GM23338 (cell line): ENCODE measurements around the gene HVCN1. TPM values are rescaled to one million over a fixed set of nuclear protein-coding genes. Genes with fewer than 3 reads are reported as not detected.

Experiments
- ATAC-seq: fragments of 200-7000 bp; cut with Tn5 transposase; 3 replicates; pipeline ENCODE4 v1.9.1; 2020
- DNase-seq: peaks from one replicate; pipeline ENCODE4 v3.0.0-alpha.2; 2015; ENCODE audit warnings: low spot score
- H2AFZ ChIP-seq: fragments of 200-600 bp; sonication (generic); 2 replicates; pipeline ENCODE4 v1.8.0; 2016; ENCODE audit warnings: antibody characterized with exemption, mild to moderate bottlenecking, moderate library complexity
- H3F3A ChIP-seq: fragments of 200-600 bp; sonication (generic); replicated peaks from 2 replicates; pipeline ENCODE4 v1.8.0; 2017; ENCODE audit warnings: antibody characterized with exemption, mixed run types, low read depth
- H3K27ac ChIP-seq: fragments of 200-600 bp; sonication (generic); 2 replicates; pipeline ENCODE4 v1.6.1; 2016; ENCODE audit warnings: low read depth
- H3K27me3 ChIP-seq: fragments of 200-600 bp; sonication (generic); 2 replicates; pipeline ENCODE4 v1.8.0; 2016; ENCODE audit warnings: mild to moderate bottlenecking, mixed run types, moderate library complexity; ENCODE audit not compliant: insufficient read depth
- H3K36me3 ChIP-seq: fragments of 200-600 bp; sonication (generic); 2 replicates; pipeline ENCODE4 v1.8.0; 2016; ENCODE audit warnings: mild to moderate bottlenecking; ENCODE audit not compliant: insufficient read depth
- H3K4me1 ChIP-seq: fragments of 200-600 bp; sonication (generic); 2 replicates; pipeline ENCODE4 v1.8.0; 2016; ENCODE audit warnings: mild to moderate bottlenecking, moderate library complexity; ENCODE audit not compliant: insufficient read depth
- H3K4me2 ChIP-seq: fragments of 200-600 bp; sonication (generic); 2 replicates; pipeline ENCODE4 v1.7.1; 2017; ENCODE audit warnings: mixed run types
- H3K4me3 ChIP-seq: fragments of 200-600 bp; sonication (generic); 2 replicates; pipeline ENCODE4 v1.6.1; 2016; ENCODE audit warnings: mixed run types
- H3K79me2 ChIP-seq: fragments of 200-600 bp; sonication (generic); replicated peaks from 2 replicates; pipeline ENCODE4 v1.8.0; 2017; ENCODE audit warnings: mild to moderate bottlenecking; ENCODE audit not compliant: insufficient read depth
- H3K9me2 ChIP-seq: fragments of 200-600 bp; sonication (generic); 2 replicates; pipeline ENCODE4 v1.8.0; 2017; ENCODE audit not compliant: insufficient read depth
- H4K20me1 ChIP-seq: fragments of 200-600 bp; sonication (generic); replicated peaks from 2 replicates; pipeline ENCODE4 v1.8.0; 2017; ENCODE audit warnings: mild to moderate bottlenecking; ENCODE audit not compliant: insufficient read depth
- H3K27ac Mint-ChIP-seq: 2 replicates; pipeline ENCODE4 v1.8.0; 2020; ENCODE audit warnings: inconsistent platforms, mild to moderate bottlenecking, moderate library complexity, mixed read lengths
- H3K27me3 Mint-ChIP-seq: 3 replicates; pipeline ENCODE4 v1.8.0; 2022; ENCODE audit warnings: low read depth, mild to moderate bottlenecking, moderate library complexity, mixed read lengths, inconsistent platforms; ENCODE audit not compliant: insufficient read depth, poor library complexity
- H3K36me3 Mint-ChIP-seq: 3 replicates; pipeline ENCODE4 v1.8.0; 2021; ENCODE audit warnings: low read depth, mild to moderate bottlenecking, inconsistent platforms, moderate library complexity, mixed read lengths
- H3K4me1 Mint-ChIP-seq: 3 replicates; pipeline ENCODE4 v1.8.0; 2020; ENCODE audit warnings: mild to moderate bottlenecking, inconsistent platforms, mixed read lengths
- H3K4me3 Mint-ChIP-seq: 3 replicates; pipeline ENCODE4 v1.8.0; 2021; ENCODE audit warnings: moderate library complexity, mild to moderate bottlenecking, inconsistent platforms, mixed read lengths
- H3K9me3 Mint-ChIP-seq: 3 replicates; pipeline ENCODE4 v1.8.0; 2020; ENCODE audit warnings: moderate library complexity, mild to moderate bottlenecking, inconsistent platforms, mixed read lengths
- CREB1 ChIP-seq: fragments of 250-450 bp; sonication (Bioruptor Pico); IDR thresholded peaks from 2 replicates; pipeline ENCODE4 v1.5.0; 2020; ENCODE audit warnings: low read depth, mild to moderate bottlenecking, moderate library complexity
- CTCF ChIP-seq, 2 experiments: fragments of 200-600 bp in 1 of 2; sonication (generic) in 1 of 2; conservative IDR thresholded peaks; 2 replicates each; pipeline versions ENCODE4 v1.5.1 to v1.6.1; 2016 to 2017; ENCODE audit warnings: antibody characterized with exemption in 2 of 2, low read depth in 2 of 2, mild to moderate bottlenecking in 2 of 2, moderate library complexity in 1 of 2
- ETS1 ChIP-seq: IDR thresholded peaks from 2 replicates; pipeline ENCODE4 v1.6.1; 2016; ENCODE audit warnings: antibody characterized with exemption
- EZH2 ChIP-seq: fragments of 200-600 bp; sonication (generic); IDR thresholded peaks from one replicate; pipeline ENCODE4 v1.8.0; 2017; ENCODE audit warnings: antibody characterized with exemption, mild to moderate bottlenecking, low read depth; ENCODE audit not compliant: unreplicated experiment
- EZH2phosphoT487 ChIP-seq: fragments of 200-600 bp; sonication (generic); IDR thresholded peaks from one replicate; pipeline ENCODE4 v1.8.1; 2018; ENCODE audit warnings: antibody characterized with exemption; ENCODE audit not compliant: unreplicated experiment
- JUNB ChIP-seq: IDR thresholded peaks from one replicate; pipeline ENCODE4 v1.6.1; 2016; ENCODE audit warnings: antibody characterized with exemption; ENCODE audit not compliant: unreplicated experiment
- NANOG ChIP-seq: IDR thresholded peaks from 2 replicates; pipeline ENCODE4 v1.6.1; 2016; ENCODE audit warnings: antibody characterized with exemption, borderline replicate concordance
- POLR2AphosphoS5 ChIP-seq: IDR thresholded peaks from 2 replicates; pipeline ENCODE4 v1.6.1; 2016; ENCODE audit warnings: antibody characterized with exemption, low read depth
- REST ChIP-seq: IDR thresholded peaks from one replicate; pipeline ENCODE4 v1.6.1; 2018; ENCODE audit warnings: antibody characterized with exemption; ENCODE audit not compliant: unreplicated experiment
- STAT1 ChIP-seq: IDR thresholded peaks from one replicate; pipeline ENCODE4 v1.6.1; 2016; ENCODE audit warnings: antibody characterized with exemption; ENCODE audit not compliant: unreplicated experiment
- ZNF114 ChIP-seq: fragments of 250-450 bp; sonication (Bioruptor Pico); IDR thresholded peaks from 2 replicates; pipeline ENCODE4 v1.5.0; 2020; ENCODE audit warnings: mild to moderate bottlenecking, moderate library complexity
- ZNF331 ChIP-seq: fragments of 250-450 bp; sonication (Bioruptor Pico); IDR thresholded peaks from 2 replicates; pipeline ENCODE4 v1.5.0; 2020; ENCODE audit warnings: low read depth, mild to moderate bottlenecking, moderate library complexity
- polyA plus RNA-seq: library from polyadenylated mRNA; unstranded; fragments of >200 nt; fragmentation: Nextera tagmentation; extraction: Ambion mirVana; gene quantifications from 2 replicates; pipeline ENCODE4 v1.2.1, GENCODE V29; 2016
- total RNA-seq: library from RNA; depleted of rRNA; stranded (reverse); fragments of >200 nt; shearing (Covaris generic); gene quantifications from 2 replicates; pipeline ENCODE4 v1.2.3, GENCODE V29; 2014
- TF ChIP-seq, protein P1 (sequence below): fragments of 250-450 bp; sonication (Bioruptor Pico); IDR thresholded peaks from 2 replicates; pipeline ENCODE4 v1.5.0; 2020; ENCODE audit warnings: mild to moderate bottlenecking, moderate library complexity

The HVCN1 gene
- total and polyA plus RNA-seq, 2 experiments from 2014 or later, result 10.4 to 10.7 TPM

DNA sequence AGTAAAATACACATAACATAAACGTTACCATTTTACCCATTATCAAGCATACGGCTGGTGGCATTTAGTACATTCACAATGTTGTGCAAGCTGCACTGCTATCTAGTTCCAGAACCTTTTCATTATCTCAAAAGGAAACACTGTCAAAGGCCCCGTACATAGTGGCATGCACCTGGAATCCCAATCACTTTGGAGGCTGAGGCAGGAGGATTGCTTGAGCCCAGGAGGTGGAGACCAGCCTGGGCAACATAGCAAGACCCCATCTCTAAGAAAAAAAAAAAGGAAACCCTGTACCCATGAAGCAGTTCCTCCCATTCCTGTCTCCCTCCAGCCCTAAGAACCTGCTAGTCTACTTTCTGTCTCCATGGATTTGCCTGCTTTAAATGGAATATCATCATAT lies 7.4 kb upstream of the HVCN1 start:
- no peak overlapping the region for H2AFZ ChIP-seq
- H3K27me3 ChIP-seq, result no peaks in the 10 kb centered on the region
- no peak for TF ChIP-seq EZH2phosphoT487
- TF ChIP-seq, protein P1, sequence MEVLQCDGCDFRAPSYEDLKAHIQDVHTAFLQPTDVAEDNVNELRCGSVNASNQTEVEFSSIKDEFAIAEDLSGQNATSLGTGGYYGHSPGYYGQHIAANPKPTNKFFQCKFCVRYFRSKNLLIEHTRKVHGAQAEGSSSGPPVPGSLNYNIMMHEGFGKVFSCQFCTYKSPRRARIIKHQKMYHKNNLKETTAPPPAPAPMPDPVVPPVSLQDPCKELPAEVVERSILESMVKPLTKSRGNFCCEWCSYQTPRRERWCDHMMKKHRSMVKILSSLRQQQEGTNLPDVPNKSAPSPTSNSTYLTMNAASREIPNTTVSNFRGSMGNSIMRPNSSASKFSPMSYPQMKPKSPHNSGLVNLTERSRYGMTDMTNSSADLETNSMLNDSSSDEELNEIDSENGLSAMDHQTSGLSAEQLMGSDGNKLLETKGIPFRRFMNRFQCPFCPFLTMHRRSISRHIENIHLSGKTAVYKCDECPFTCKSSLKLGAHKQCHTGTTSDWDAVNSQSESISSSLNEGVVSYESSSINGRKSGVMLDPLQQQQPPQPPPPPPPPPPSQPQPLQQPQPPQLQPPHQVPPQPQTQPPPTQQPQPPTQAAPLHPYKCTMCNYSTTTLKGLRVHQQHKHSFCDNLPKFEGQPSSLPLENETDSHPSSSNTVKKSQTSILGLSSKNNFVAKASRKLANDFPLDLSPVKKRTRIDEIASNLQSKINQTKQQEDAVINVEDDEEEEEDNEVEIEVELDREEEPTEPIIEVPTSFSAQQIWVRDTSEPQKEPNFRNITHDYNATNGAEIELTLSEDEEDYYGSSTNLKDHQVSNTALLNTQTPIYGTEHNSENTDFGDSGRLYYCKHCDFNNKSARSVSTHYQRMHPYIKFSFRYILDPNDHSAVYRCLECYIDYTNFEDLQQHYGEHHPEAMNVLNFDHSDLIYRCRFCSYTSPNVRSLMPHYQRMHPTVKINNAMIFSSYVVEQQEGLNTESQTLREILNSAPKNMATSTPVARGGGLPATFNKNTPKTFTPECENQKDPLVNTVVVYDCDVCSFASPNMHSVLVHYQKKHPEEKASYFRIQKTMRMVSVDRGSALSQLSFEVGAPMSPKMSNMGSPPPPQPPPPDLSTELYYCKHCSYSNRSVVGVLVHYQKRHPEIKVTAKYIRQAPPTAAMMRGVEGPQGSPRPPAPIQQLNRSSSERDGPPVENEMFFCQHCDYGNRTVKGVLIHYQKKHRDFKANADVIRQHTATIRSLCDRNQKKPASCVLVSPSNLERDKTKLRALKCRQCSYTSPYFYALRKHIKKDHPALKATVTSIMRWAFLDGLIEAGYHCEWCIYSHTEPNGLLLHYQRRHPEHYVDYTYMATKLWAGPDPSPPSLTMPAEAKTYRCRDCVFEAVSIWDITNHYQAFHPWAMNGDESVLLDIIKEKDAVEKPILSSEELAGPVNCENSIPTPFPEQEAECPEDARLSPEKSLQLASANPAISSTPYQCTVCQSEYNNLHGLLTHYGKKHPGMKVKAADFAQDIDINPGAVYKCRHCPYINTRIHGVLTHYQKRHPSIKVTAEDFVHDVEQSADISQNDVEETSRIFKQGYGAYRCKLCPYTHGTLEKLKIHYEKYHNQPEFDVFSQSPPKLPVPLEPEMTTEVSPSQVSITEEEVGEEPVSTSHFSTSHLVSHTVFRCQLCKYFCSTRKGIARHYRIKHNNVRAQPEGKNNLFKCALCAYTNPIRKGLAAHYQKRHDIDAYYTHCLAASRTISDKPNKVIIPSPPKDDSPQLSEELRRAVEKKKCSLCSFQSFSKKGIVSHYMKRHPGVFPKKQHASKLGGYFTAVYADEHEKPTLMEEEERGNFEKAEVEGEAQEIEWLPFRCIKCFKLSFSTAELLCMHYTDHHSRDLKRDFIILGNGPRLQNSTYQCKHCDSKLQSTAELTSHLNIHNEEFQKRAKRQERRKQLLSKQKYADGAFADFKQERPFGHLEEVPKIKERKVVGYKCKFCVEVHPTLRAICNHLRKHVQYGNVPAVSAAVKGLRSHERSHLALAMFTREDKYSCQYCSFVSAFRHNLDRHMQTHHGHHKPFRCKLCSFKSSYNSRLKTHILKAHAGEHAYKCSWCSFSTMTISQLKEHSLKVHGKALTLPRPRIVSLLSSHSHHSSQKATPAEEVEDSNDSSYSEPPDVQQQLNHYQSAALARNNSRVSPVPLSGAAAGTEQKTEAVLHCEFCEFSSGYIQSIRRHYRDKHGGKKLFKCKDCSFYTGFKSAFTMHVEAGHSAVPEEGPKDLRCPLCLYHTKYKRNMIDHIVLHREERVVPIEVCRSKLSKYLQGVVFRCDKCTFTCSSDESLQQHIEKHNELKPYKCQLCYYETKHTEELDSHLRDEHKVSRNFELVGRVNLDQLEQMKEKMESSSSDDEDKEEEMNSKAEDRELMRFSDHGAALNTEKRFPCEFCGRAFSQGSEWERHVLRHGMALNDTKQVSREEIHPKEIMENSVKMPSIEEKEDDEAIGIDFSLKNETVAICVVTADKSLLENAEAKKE (CRISPR knock-in tag), result no peak
- no peak for TF ChIP-seq CTCF (conservative IDR thresholded peaks at IDR 0.05; ENCODE audit: low read depth in 2 of 2)
- TF ChIP-seq JUNB, result no peak
- no peak for TF ChIP-seq EZH2
- TF ChIP-seq POLR2AphosphoS5, result no peak
- no peak for TF ChIP-seq NANOG
- no peak for TF ChIP-seq ZNF331 (CRISPR knock-in tag)
- TF ChIP-seq REST, result no peak
- TF ChIP-seq ZNF114 (CRISPR knock-in tag), result no peak
- no peak for TF ChIP-seq ETS1
- TF ChIP-seq CREB1 (CRISPR knock-in tag), result no peak
- TF ChIP-seq STAT1, result no peak
- H3K36me3 ChIP-seq, result no peaks in the 10 kb centered on the region
- DNase-seq (no peak), ATAC-seq (no peak)
- Mint-ChIP-seq H3K4me3 (no peak overlapping the region), H3K9me3 (no peaks in the 10 kb centered on the region), H3K4me1 (peaks cover 3% of the 10 kb centered on the region; the same call in 2 of the 3 replicates), H3K27ac (no peak overlapping the region), H3K36me3 (no peaks in the 10 kb centered on the region; the same call in 2 of the 3 replicates), H3K27me3 (peaks cover 4% of the 10 kb centered on the region)
- no peak overlapping the region for H3K27ac ChIP-seq
- H4K20me1 ChIP-seq, result no peaks in the 10 kb centered on the region
- H3K79me2 ChIP-seq, result no peaks in the 10 kb centered on the region
- no peaks in the 10 kb centered on the region for H3K4me1 ChIP-seq
- H3F3A ChIP-seq, result no peaks in the 10 kb centered on the region
- H3K4me3 ChIP-seq, result no peak overlapping the region
- no peak overlapping the region for H3K4me2 ChIP-seq
- no peaks in the 10 kb centered on the region for H3K9me2 ChIP-seq
